Smooth muscle cell (in vitro differentiated cells): ENCODE measurements around the gene MYL12A. TPM values are rescaled to one million over a fixed set of nuclear protein-coding genes. Genes with fewer than 3 reads are reported as not detected.

Source experiments
- DNase-seq: peaks from one replicate; lab custom pipeline; 2025; ENCODE audit not compliant: unreplicated experiment; lab: John Stamatoyannopoulos, UW
- H2AFZ ChIP-seq: fragments of 200-600 bp; sonication (generic); 2 replicates; pipeline ENCODE4 v1.6.0; 2016; ENCODE audit warnings: antibody characterized with exemption, low read depth, mild to moderate bottlenecking
- H3F3A ChIP-seq: fragments of 200-600 bp; sonication (generic); 2 replicates; pipeline ENCODE4 v1.6.0; 2017; ENCODE audit warnings: antibody characterized with exemption, low read depth
- H3K27ac ChIP-seq: fragments of 200-600 bp; sonication (generic); 2 replicates; pipeline ENCODE4 v1.5.1; 2016; ENCODE audit warnings: low read depth, mild to moderate bottlenecking
- H3K27me3 ChIP-seq: fragments of 200-600 bp; sonication (generic); 2 replicates; pipeline ENCODE4 v1.6.1; 2016; ENCODE audit warnings: low read depth, mild to moderate bottlenecking
- H3K36me3 ChIP-seq: fragments of 200-600 bp; sonication (generic); 2 replicates; pipeline ENCODE4 v1.5.1; 2016; ENCODE audit warnings: low read depth
- H3K4me1 ChIP-seq: fragments of 200-600 bp; sonication (generic); 2 replicates; pipeline ENCODE4 v1.5.1; 2016; ENCODE audit warnings: low read depth
- H3K4me2 ChIP-seq: fragments of 200-600 bp; sonication (generic); 2 replicates; pipeline ENCODE4 v1.6.0; 2016; ENCODE audit warnings: mild to moderate bottlenecking
- H3K4me3 ChIP-seq: fragments of 200-600 bp; sonication (generic); 2 replicates; pipeline ENCODE4 v1.5.1; 2016; ENCODE audit warnings: mild to moderate bottlenecking
- H3K79me2 ChIP-seq: fragments of 200-600 bp; sonication (generic); 2 replicates; pipeline ENCODE4 v1.6.0; 2016; ENCODE audit warnings: low read depth, mild to moderate bottlenecking
- H3K9ac ChIP-seq: fragments of 200-600 bp; sonication (generic); 2 replicates; pipeline ENCODE4 v1.6.0; 2016; ENCODE audit warnings: low read depth
- H3K9me3 ChIP-seq: fragments of 200-600 bp; sonication (generic); replicated peaks from 2 replicates; pipeline ENCODE4 v1.5.1; 2016; ENCODE audit warnings: low read depth
- H4K20me1 ChIP-seq: fragments of 200-600 bp; sonication (generic); 2 replicates; pipeline ENCODE4 v1.6.0; 2016; ENCODE audit warnings: low read depth
- CTCF ChIP-seq: fragments of 200-600 bp; sonication (generic); IDR thresholded peaks from 2 replicates; pipeline ENCODE4 v1.5.1; 2017; ENCODE audit warnings: borderline replicate concordance, mild to moderate bottlenecking, antibody characterized with exemption; ENCODE audit not compliant: insufficient read depth, poor library complexity, severe bottlenecking
- WGBS: methylation state at CpG from one replicate; pipeline ENCODE4 v1.1.7; 2016; ENCODE audit warnings: low lambda C conversion rate; 5-methylcytosine and 5-hydroxymethylcytosine counted together
- polyA plus RNA-seq: library from polyadenylated mRNA; unstranded; fragments of >200 nt; fragmentation: Nextera tagmentation; extraction: Ambion mirVana; gene quantifications from 2 replicates; pipeline ENCODE4 v1.2.1, GENCODE V29; 2016
- total RNA-seq: library from RNA; depleted of rRNA; stranded (reverse); fragments of >200 nt; gene quantifications from 2 replicates; pipeline ENCODE4 v1.2.3, GENCODE V29; 2014

The MYL12A gene
- total and polyA plus RNA-seq, 2 experiments from 2014 or later, result 777 to 953 TPM

- Histone ChIP-seq H3K36me3 (no peaks in the 10 kb centered on the region), H3K27me3 (no peaks in the 10 kb centered on the region), H2AFZ (no peak overlapping the region), H3F3A (peaks cover 33% of the 10 kb centered on the region), H3K27ac (peak overlapping the region; percentile 89), H3K4me1 (peaks cover 28% of the 10 kb centered on the region), H3K4me2 (peak overlapping the region; percentile 89), H3K79me2 (peaks cover 82% of the 10 kb centered on the region), H3K9me3 (no peaks in the 10 kb centered on the region), H3K9ac (no peak overlapping the region), H4K20me1 (peaks cover 81% of the 10 kb centered on the region), H3K4me3 (no peak overlapping the region)
- TF ChIP-seq CTCF, result no peak
- DNase-seq, result no peak
- 83% methylated on average over 8 of the region's 8 CpGs for WGBS
Observed at GRCh38 chr18:3251249-3251962, 3.8 kb downstream of the MYL12A start.

- H3K4me3 ChIP-seq, result no peak overlapping the region
- H3K9me3 ChIP-seq, result no peaks in the 10 kb centered on the region
- peaks cover 82% of the 10 kb centered on the region for H3K79me2 ChIP-seq
- H3K4me2 ChIP-seq, result peak overlapping the region; percentile 89
- H4K20me1 ChIP-seq, result peaks cover 86% of the 10 kb centered on the region
- H3K36me3 ChIP-seq, result no peaks in the 10 kb centered on the region
- peaks cover 33% of the 10 kb centered on the region for H3F3A ChIP-seq
- no peak overlapping the region for H3K9ac ChIP-seq
- H3K27me3 ChIP-seq, result no peaks in the 10 kb centered on the region
- 67% methylated on average over 3 of the region's 3 CpGs for WGBS
- peak overlapping the region; percentile 89 for H3K27ac ChIP-seq
- no peak overlapping the region for H2AFZ ChIP-seq
- H3K4me1 ChIP-seq, result peaks cover 33% of the 10 kb centered on the region
- no peak for DNase-seq
- no peak for TF ChIP-seq CTCF
Observed at GRCh38 chr18:3251963-3252277, 4.3 kb downstream of the MYL12A start.

GRCh38 chr18:3252843-3253242 lies 5.2 kb downstream of the MYL12A start:
- WGBS, result 100% methylated on average over 1 of the region's 1 CpG

More at GRCh38 chr18:3252843-3253242, 5.2 kb downstream of the MYL12A start:
- Histone ChIP-seq H3K4me1 (peaks cover 34% of the 10 kb centered on the region), H3K27me3 (no peaks in the 10 kb centered on the region), H4K20me1 (peaks cover 88% of the 10 kb centered on the region), H3K9me3 (no peaks in the 10 kb centered on the region), H3K4me2 (peak overlapping the region; percentile 89), H3K27ac (peak overlapping the region; percentile 89), H3K9ac (no peak overlapping the region), H3K79me2 (peaks cover 83% of the 10 kb centered on the region), H3K4me3 (no peak overlapping the region), H2AFZ (no peak overlapping the region), H3K36me3 (peaks cover 2% of the 10 kb centered on the region), H3F3A (peaks cover 40% of the 10 kb centered on the region)
- TF ChIP-seq CTCF, result no peak
- DNase-seq, result no peak
